B cell (primary cell): ENCODE measurements around the gene CRYBA1. TPM values are rescaled to one million over a fixed set of nuclear protein-coding genes. Genes with fewer than 3 reads are reported as not detected.
A peak's percentile ranks its signal among the peaks of the same experiment; 100 is the strongest.

ENCODE experiments used
- ATAC-seq: fragments of 200-7000 bp; cut with Tn5 transposase; one replicate; pipeline ENCODE4 v1.10.0; 2021; ENCODE audit warnings: low read depth, mild to moderate bottlenecking, moderate number of reproducible peaks, moderate library complexity
- CTCF ChIA-PET: fragments of 350-600 bp; sonication (Branson Sonifier 250); formaldehyde crosslinking; loops from one replicate; lab custom pipeline; 2021; ENCODE audit warnings: antibody characterized with exemption, inconsistent platforms; lab: Charles Lee
- POLR2A ChIA-PET: fragments of 350-600 bp; sonication (Branson Sonifier 250); formaldehyde crosslinking; loops from one replicate; lab custom pipeline; 2021; ENCODE audit warnings: antibody characterized with exemption; lab: Charles Lee
- DNase-seq: peaks from one replicate; pipeline ENCODE4 v3.0.0; 2013
- H2AFZ ChIP-seq: 2 replicates; pipeline ENCODE4 v1.6.1; 2012; ENCODE audit warnings: mild to moderate bottlenecking, low read depth, low read length; ENCODE audit not compliant: insufficient read depth, poor library complexity, severe bottlenecking
- H3K27ac ChIP-seq, 2 donors: 1 replicate in 1 of 2; 2 replicates in 1 of 2; pipeline ENCODE4 v1.5.1; 2012 to 2013; ENCODE audit warnings: low read length in 2 of 2, mild to moderate bottlenecking in 2 of 2, moderate library complexity in 1 of 2
- H3K27me3 ChIP-seq, 4 experiments: fragments of 200-600 bp in 1 of 4; sonication (generic) in 1 of 4; replicated peaks in 1 of 4; 1 replicate in 2 of 4; 2 replicates in 2 of 4; pipeline versions ENCODE4 v1.6.1 to v1.7.0; 2013 to 2016; ENCODE audit warnings: low read length in 3 of 4, mild to moderate bottlenecking in 2 of 4, mixed read lengths in 1 of 4, moderate library complexity in 1 of 4; ENCODE audit not compliant: insufficient read depth in 4 of 4, control insufficient read depth in 3 of 4; ENCODE audit errors: control extremely low read depth in 1 of 4
- H3K36me3 ChIP-seq, 2 experiments: replicated peaks in 1 of 2; 1 replicate in 1 of 2; 2 replicates in 1 of 2; pipeline versions ENCODE4 v1.6.1 to v1.7.1; 2013; ENCODE audit warnings: low read length in 1 of 2; ENCODE audit not compliant: insufficient read depth in 2 of 2, control insufficient read depth in 1 of 2; ENCODE audit errors: control extremely low read depth in 1 of 2, extremely low read depth in 1 of 2
- H3K4me1 ChIP-seq, 2 donors: fragments of 200-600 bp in 1 of 2; sonication (generic) in 1 of 2; 1 replicate in 1 of 2; 2 replicates in 1 of 2; pipeline versions ENCODE4 v1.5.1 to v1.6.1; 2013 to 2017; ENCODE audit warnings: low read length in 2 of 2; ENCODE audit not compliant: control insufficient read depth in 2 of 2, insufficient read depth in 2 of 2
- H3K4me2 ChIP-seq: replicated peaks from 2 replicates; pipeline ENCODE3; 2012; ENCODE audit warnings: mild to moderate bottlenecking, low read depth, low read length; ENCODE audit not compliant: poor library complexity, severe bottlenecking
- H3K4me3 ChIP-seq, 5 experiments: fragments of 200-600 bp in 1 of 5; sonication (generic) in 1 of 5; 1 replicate in 3 of 5; 2 replicates in 2 of 5; pipeline versions ENCODE4 v1.5.1 to v1.7.0; 2011 to 2016; ENCODE audit warnings: low read length in 4 of 5, mild to moderate bottlenecking in 4 of 5, low read depth in 2 of 5, control low read depth in 1 of 5, moderate library complexity in 1 of 5; ENCODE audit not compliant: insufficient read depth in 1 of 5; ENCODE audit errors: control extremely low read depth in 1 of 5, extremely low read depth in 1 of 5
- H3K79me2 ChIP-seq: fragments of 200-600 bp; sonication (generic); one replicate; pipeline ENCODE4 v1.6.0; 2016; ENCODE audit warnings: low read length; ENCODE audit not compliant: control insufficient read depth, insufficient read depth
- H3K9ac ChIP-seq: fragments of 200-600 bp; sonication (generic); 2 replicates; pipeline ENCODE4 v1.6.1; 2017; ENCODE audit warnings: mild to moderate bottlenecking, low read length, moderate library complexity
- H3K9me3 ChIP-seq, 3 donors: one replicate each; pipeline versions ENCODE4 v1.6.1 to v1.7.1; 2013; ENCODE audit warnings: low read length in 2 of 3; ENCODE audit not compliant: control insufficient read depth in 2 of 3, insufficient read depth in 1 of 3; ENCODE audit errors: control extremely low read depth in 1 of 3
- H4K20me1 ChIP-seq: 2 replicates; pipeline ENCODE4 v1.6.0; 2012; ENCODE audit warnings: mild to moderate bottlenecking, low read length; ENCODE audit not compliant: insufficient read depth, control insufficient read depth, poor library complexity, severe bottlenecking
- H3K27ac Mint-ChIP-seq: one replicate; pipeline ENCODE4 v1.8.0; 2021; ENCODE audit warnings: mixed read lengths
- H3K27me3 Mint-ChIP-seq: one replicate; pipeline ENCODE4 v1.8.0; 2021; ENCODE audit warnings: mixed read lengths
- H3K4me1 Mint-ChIP-seq: one replicate; pipeline ENCODE4 v1.8.0; 2021; ENCODE audit warnings: mixed read lengths
- H3K4me3 Mint-ChIP-seq: one replicate; pipeline ENCODE4 v1.8.0; 2021; ENCODE audit warnings: mixed read lengths
- H3K9me3 Mint-ChIP-seq: one replicate; pipeline ENCODE4 v1.8.0; 2022; ENCODE audit warnings: mixed read lengths; ENCODE audit not compliant: insufficient read depth
- CTCF ChIP-seq: fragments of 200-600 bp; IDR thresholded peaks from one replicate; pipeline ENCODE4 v1.8.0; 2022; ENCODE audit warnings: antibody characterized with exemption, mild to moderate bottlenecking
- EZH2 ChIP-seq: IDR thresholded peaks from 2 replicates; pipeline ENCODE4 v1.6.1; 2012; ENCODE audit warnings: borderline replicate concordance, low read depth, mild to moderate bottlenecking, moderate library complexity, low read length; ENCODE audit not compliant: insufficient read depth, poor library complexity, severe bottlenecking
- WGBS: methylation state at CpG from one replicate; pipeline ENCODE4 v1.1.5; 2013; ENCODE audit warnings: missing lambda C conversion rate; ENCODE audit not compliant: insufficient coverage; 5-methylcytosine and 5-hydroxymethylcytosine counted together
- intact Hi-C: fragments of 100-400 bp; cut with micrococcal nuclease; formaldehyde crosslinking; loops from one replicate; pipeline ENCODE4 v1.10.0; 2022
- polyA plus RNA-seq: library from polyadenylated mRNA; depleted of rRNA; stranded (reverse); fragments of >200 nt; gene quantifications from 2 replicates; pipeline ENCODE4 v1.2.3, GENCODE V29; 2012
- total RNA-seq, 2 donors: library from RNA; stranded (reverse); fragments of 120-200 nt in 1 of 2; gene quantifications; 1 replicate in 1 of 2; 2 replicates in 1 of 2; pipeline versions ENCODE4 v1.2.3 to v1.2.4, GENCODE V29; 2013 to 2022

The CRYBA1 gene
- total and polyA plus RNA-seq, 2 donors (not counting 1 experiment from before 2014, with no cell fraction given): not detected

GRCh38 chr17:29299031-29299430 is 52.4 kb downstream of the CRYBA1 start:
- no peak for TF ChIP-seq EZH2
- TF ChIP-seq CTCF: no peak
- Histone ChIP-seq H2AFZ (no peak overlapping the region), H3K4me1 (peaks cover 16 to 22% of the 10 kb centered on the region in 2 donors), H3K79me2 (peaks cover 3% of the 10 kb centered on the region), H4K20me1 (no peaks in the 10 kb centered on the region), H3K27me3 (no peaks in the 10 kb centered on the region), H3K4me2 (no peak overlapping the region), H3K9ac (no peak overlapping the region), H3K27ac (no peak overlapping the region), H3K9me3 (no peaks in the 10 kb centered on the region), H3K4me3 (no peak overlapping the region), H3K36me3 (no peaks in the 10 kb centered on the region)
- DNase-seq (no peak), ATAC-seq (no peak)
- WGBS: no CpG with 5 or more reads among the region's 2 CpGs
- intact Hi-C loops: loop anchor here (10.0 kb wide), 1 partner anchor 316 kb away; no protein-coding TSS in a partner anchor
- POLR2A ChIA-PET: no interaction called here
- Mint-ChIP-seq H3K4me1 (peaks cover 18% of the 10 kb centered on the region), H3K9me3 (no peaks in the 10 kb centered on the region), H3K4me3 (no peak overlapping the region), H3K27me3 (no peaks in the 10 kb centered on the region), H3K27ac (no peak overlapping the region)
- CTCF ChIA-PET: no interaction called here

GRCh38 chr17:29303386-29303785 is 56.7 kb downstream of the CRYBA1 start:
- Mint-ChIP-seq H3K9me3 (no peaks in the 10 kb centered on the region), H3K27me3 (no peaks in the 10 kb centered on the region), H3K4me3 (no peak overlapping the region), H3K4me1 (peaks cover 11% of the 10 kb centered on the region), H3K27ac (no peak overlapping the region)
- ChIA-PET POLR2A (interaction anchor here (0.7 kb wide), 1 partner anchor 25 kb away, joined by 6 read pairs; no protein-coding TSS in a partner anchor), CTCF (interaction anchor here (0.7 kb wide), 3 partner anchors 41 to 172 kb away, joined by 3 read pairs; no protein-coding TSS in a partner anchor)
- H2AFZ ChIP-seq: peak overlapping the region; percentile 19
- no peaks in the 10 kb centered on the region for H3K36me3 ChIP-seq
- H4K20me1 ChIP-seq: no peaks in the 10 kb centered on the region
- H3K9ac ChIP-seq: no peak overlapping the region
- no peaks in the 10 kb centered on the region for H3K79me2 ChIP-seq
- intact Hi-C loops: no loop called here
- no peak for DNase-seq
- peak overlapping the region; percentile 39 for H3K4me2 ChIP-seq
- H3K27ac ChIP-seq: peak overlapping the region in 1 of 2 donors; percentile 18
- TF ChIP-seq CTCF: no peak
- TF ChIP-seq EZH2: no peak
- H3K27me3 ChIP-seq: no peaks in the 10 kb centered on the region
- no peaks in the 10 kb centered on the region for H3K9me3 ChIP-seq
- H3K4me3 ChIP-seq: no peak overlapping the region
- no CpG with 5 or more reads among the region's 3 CpGs for WGBS
- peaks cover 10 to 17% of the 10 kb centered on the region in 2 donors for H3K4me1 ChIP-seq
- no peak for ATAC-seq

Other genes starting within 250 kb of the CRYBA1 start
- gene SEZ6, start 240.8 kb upstream of the CRYBA1 start, total RNA-seq: not detected in 2 replicates
- not detected in 2 replicates for gene SEZ6, start 240.8 kb upstream of the CRYBA1 start, polyA plus RNA-seq
- 13.5 and 15.0 TPM in 2 replicates for gene PIPOX, start 203.7 kb upstream of the CRYBA1 start, total RNA-seq
- 0.59 and 0.95 TPM in 2 replicates for gene PIPOX, start 203.7 kb upstream of the CRYBA1 start, polyA plus RNA-seq
- gene MYO18A, start 66.5 kb upstream of the CRYBA1 start, total RNA-seq: 155 and 169 TPM in 2 replicates
- gene MYO18A, start 66.5 kb upstream of the CRYBA1 start, polyA plus RNA-seq: 72.2 and 122 TPM in 2 replicates
- 76.5 and 83.5 TPM in 2 replicates for gene NUFIP2, start 47.3 kb downstream of the CRYBA1 start, total RNA-seq
- gene NUFIP2, start 47.3 kb downstream of the CRYBA1 start, polyA plus RNA-seq: 9.6 and 12.3 TPM in 2 replicates
- 78.8 and 80.7 TPM in 2 replicates for gene TAOK1, start 143.5 kb downstream of the CRYBA1 start, total RNA-seq
- 8.9 and 9.8 TPM in 2 replicates for gene TAOK1, start 143.5 kb downstream of the CRYBA1 start, polyA plus RNA-seq